DMS53 treated with DMSO at 0.1 percent for 48 hours (cell line): ENCODE results near the gene ACKR1.

Experiments
- DNase-seq: peaks from one replicate; lab custom pipeline; 2025; ENCODE audit not compliant: unreplicated experiment; lab: John Stamatoyannopoulos, UW

Gene ACKR1

DNA sequence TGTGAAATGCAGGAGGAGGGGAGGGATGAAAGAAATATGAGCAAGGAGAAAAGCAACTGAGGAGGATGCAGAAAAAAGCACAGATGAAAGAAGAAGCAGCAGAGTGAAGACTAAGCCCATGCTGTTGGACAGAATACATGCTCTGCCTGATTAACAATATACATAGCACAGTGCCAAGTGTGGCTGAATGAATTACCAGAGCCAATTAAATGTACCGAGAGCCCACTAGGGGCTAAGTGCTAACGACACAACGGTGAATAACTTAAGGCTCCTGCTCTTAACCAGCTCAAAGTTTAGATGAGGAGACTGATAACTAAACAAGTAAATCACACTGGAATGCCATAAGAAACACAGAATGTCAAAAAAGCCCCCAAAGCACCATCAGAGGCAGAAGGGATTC lies 17.6 kb upstream of the ACKR1 start:
- DNase-seq = no peak

DNA sequence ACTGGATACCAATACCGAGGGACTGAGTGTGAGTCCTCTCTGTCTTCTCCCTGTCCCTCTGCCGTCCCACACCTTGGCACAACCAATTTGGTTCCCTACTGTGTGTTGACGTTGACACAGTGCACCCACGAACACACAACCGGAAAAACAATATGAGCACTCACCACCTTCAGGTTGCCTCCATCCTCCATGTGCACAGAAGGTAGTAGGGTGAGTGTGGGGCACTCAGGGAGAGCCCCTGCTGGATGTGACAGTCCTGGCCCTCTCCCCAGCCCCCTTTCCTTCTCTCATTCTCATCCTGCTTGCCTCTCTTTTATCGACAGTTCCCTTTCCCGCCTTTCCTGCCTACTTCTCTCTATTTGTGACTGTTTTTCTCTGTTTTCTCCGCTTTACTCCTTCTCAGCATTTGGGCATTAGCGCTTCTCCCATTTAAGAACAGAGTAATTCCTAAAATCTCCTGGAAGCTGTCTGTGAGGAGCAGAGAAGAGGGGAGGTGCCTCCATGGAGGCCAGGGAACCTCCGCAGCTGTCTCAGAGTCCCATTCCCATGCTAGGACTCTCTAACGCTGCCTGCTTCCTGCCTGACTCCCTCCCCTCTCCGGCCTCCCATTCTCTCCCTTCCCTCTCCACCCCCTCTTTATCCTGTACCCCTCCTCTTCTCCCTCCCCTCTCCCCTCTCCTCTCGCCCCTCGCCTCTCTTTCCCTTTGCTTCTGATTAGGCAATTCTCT lies 16.9 kb upstream of the ACKR1 start:
- DNase-seq = peak; percentile 4

DNA sequence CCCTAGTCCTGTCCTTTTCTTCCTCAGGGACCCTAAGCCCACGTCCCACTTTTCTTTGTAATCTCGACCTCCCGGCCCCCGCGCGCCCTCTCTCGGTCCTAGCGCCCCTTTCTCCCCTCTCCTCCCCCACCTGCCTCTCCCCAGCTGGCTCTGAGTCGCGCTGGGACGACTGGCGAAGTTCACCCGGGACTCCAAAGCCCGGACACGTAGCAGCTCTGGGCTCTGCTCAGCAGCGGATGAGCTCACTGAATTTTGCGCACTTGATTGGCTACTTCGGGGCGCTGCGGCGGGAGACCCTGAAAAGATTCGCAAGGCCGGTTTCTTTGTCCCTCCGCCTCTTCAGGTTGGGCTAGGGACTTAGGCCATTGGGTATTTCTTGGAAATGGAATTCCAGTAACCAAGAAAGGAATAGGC lies 16.3 kb upstream of the ACKR1 start:
- peak; percentile 72 for DNase-seq

DNA sequence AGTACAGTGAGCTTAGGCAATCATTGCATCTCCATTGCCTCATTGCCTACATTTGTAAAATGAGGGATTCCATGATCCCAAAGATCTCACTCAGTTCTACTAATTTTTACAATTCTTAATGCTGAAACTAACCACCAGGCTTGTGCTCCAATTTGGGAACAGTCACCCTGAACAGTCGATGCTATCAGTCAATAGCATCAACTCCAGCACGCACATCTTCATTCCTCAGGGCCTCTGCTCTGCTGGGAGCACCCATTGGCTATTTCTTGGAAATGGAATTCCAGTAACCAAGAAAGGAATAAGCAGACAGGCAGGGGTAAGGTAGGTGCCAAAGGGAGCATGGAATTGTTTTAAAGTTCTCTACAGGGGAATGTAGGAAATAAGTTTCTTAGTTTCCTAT lies 14.2 kb upstream of the ACKR1 start:
- DNase-seq = no peak

DNA sequence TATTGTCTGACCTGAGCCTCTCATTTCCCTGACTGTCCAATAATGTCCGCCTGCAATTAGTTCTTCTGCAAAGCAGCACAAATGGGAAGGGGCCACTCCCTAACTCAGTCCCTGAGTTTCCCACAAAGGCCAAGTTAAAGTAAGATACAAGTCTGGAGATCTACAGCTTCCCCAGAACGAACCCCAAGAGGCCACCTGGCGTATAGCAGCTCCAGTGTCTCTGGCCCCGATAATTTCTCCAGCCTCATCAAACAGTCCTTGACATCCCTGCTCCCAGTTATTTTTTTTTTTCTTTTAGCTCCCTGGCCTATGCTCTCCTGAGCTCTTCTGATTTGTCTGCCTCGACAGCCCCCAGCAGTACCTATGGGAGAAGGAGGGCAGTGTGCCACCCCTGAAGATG lies 8.1 kb upstream of the ACKR1 start:
- no peak for DNase-seq

DNA sequence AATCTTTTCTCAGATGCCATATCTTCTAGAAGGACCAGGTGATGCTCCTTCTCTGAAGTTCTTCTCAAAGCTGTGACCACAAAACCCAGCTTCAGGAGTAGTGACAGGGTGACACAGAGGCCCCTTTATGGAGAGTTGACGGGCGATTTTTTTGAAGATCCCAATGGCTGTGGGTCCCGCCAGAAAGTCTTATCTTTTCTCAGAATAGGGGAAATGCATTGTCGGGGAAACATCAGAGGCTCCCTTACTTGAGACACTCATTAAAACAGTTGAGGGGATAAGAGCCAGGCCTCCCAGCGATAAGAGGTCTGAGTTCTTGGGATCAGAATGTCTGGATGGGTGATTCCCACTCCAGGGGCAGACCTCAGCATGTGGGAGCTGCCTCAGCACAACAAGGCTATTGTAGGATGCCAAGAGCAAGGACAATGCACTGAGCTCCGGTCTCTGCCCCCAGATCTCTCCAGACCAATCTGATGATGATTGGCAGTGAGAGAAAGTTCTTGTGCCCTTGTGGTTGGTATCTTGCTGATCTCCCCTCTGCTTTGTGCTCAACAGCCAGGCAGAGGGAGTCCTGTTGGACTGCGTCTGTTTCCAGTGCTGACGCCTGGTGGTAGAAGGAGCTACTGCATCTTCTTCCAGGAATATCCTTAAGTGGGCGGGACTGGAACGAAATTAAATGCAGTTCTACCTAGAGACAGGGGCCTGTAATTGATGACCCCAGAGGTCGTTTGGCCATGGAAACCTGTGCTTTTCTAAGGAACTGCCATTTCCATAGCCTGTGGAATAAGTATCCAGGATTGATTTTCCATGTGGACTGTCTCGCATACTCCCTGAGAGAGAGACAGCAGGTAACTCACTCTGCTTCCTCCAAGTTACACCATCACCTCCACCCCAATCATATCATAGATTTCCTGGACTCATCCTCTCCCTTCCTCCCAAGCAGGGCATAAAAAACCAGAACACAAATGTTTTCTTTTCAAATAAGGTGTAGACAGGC lies 6.8 kb upstream of the ACKR1 start:
- DNase-seq = peak; percentile 72

DNA sequence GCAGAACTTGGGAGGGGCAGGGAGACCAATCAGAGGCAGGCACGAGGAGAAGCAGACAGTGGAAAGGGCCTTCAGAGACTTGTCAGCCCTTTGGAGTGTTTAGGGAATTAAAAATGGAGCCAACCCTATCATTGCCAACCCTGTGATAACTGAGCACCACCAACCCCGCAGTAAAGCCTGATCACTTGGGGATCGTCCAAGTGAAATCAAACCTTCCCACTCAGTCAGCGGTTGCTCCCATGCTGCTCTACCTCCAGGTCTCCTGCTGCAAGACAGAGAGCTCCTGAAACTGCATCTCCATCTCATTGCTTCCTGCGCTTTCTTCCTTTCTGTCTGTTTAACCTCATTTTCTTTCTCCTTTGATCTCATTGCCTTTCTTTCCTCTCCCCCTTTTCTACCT lies 4.8 kb upstream of the ACKR1 start:
- no peak for DNase-seq

DNA sequence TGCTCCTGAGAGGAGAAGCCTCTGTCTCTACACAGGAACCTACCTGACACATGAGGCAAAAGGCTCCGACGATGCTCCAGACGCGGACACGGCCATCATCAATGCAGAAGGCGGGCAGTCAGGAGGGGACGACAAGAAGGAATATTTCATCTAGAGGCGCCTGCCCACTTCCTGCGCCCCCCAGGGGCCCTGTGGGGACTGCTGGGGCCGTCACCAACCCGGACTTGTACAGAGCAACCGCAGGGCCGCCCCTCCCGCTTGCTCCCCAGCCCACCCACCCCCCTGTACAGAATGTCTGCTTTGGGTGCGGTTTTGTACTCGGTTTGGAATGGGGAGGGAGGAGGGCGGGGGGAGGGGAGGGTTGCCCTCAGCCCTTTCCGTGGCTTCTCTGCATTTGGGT lies 3.9 kb upstream of the ACKR1 start:
- no peak for DNase-seq

DNA sequence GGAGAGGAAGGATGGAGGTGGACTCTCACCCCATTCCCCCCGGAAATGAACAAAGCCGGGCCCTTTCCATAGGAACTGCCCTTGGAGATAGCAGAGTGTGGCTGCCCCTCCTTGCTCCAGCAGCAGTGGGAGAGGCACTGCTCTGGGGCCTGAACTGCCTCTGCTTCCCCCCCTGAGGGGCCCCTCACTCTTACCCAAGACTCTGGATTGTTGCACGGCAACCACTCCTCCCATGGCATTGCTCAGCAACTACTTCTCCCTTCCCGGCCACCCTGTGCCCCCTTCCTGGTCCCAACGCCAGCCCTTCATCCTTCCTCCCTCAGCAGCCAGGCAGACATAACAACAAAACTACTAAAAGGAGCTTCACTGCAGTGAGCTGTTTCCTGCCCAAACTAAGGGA lies 3.0 kb upstream of the ACKR1 start:
- no peak for DNase-seq

DNA sequence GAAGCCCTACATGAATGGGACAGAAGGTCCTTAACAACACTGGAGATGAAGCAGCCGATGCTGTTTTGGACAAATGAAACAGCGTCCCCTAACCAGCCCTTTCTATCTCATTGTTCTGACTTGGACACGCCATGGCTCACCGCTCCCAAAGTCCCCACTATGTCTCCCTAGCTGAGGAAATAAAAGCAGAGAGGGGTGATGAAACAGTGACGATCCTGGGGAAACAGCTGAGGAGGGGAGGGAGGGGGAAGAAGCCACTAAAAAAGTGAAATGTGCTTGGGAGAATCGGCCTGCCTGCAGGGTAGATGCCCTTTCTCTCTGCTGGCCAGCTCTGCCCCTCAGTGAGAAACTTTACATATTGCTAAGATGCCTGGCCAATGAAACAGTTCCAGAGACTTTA lies 1.1 kb upstream of the ACKR1 start:
- no peak for DNase-seq

DNA sequence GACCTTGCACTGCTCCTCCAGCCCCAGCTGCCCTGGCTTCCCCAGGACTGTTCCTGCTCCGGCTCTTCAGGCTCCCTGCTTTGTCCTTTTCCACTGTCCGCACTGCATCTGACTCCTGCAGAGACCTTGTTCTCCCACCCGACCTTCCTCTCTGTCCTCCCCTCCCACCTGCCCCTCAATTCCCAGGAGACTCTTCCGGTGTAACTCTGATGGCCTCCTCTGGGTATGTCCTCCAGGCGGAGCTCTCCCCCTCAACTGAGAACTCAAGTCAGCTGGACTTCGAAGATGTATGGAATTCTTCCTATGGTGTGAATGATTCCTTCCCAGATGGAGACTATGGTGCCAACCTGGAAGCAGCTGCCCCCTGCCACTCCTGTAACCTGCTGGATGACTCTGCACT lies 550 bp downstream of the ACKR1 start:
- no peak for DNase-seq

DNA sequence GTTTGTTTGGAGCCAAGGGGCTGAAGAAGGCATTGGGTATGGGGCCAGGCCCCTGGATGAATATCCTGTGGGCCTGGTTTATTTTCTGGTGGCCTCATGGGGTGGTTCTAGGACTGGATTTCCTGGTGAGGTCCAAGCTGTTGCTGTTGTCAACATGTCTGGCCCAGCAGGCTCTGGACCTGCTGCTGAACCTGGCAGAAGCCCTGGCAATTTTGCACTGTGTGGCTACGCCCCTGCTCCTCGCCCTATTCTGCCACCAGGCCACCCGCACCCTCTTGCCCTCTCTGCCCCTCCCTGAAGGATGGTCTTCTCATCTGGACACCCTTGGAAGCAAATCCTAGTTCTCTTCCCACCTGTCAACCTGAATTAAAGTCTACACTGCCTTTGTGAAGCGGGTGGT lies 1.4 kb downstream of the ACKR1 start:
- DNase-seq = no peak

DNA sequence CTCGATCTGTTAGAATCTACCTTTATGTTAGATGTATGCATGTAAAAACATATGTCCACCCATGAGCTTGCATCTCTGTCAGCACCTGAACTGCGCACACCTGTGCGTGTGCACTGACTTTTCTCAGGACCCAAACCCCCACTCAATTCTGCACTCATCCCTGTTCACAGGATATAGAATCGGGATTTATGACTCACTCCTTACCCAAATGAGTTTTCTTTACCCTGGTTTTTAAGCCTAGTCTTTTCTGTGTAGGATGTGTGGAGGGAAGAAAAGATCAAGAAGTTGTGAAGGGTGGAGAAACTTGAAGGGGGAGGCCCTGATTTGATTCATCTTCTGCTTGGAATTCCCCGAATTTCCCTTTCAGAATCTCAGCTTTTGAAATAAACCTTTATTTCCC lies 2.4 kb downstream of the ACKR1 start:
- no peak for DNase-seq

DNA sequence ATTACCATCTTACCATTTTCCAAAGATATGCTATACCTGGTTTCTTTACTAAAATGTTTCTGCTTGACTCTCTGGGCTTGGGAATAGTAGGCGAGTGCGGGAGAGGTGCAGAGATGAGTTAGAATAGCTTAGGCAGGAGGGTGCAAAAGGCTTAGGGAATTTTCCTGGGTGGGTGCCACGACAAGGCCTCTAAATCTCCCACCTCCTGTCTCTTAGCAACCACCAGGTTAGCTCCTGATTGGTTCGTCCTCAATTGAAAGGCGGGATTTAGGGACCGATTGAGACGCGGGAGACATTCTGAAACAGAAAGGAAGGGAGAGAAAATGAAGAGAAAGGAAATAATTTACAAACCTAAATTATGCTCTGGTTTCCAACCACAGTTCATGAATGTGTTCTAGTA lies 3.1 kb downstream of the ACKR1 start:
- DNase-seq = no peak

DNA sequence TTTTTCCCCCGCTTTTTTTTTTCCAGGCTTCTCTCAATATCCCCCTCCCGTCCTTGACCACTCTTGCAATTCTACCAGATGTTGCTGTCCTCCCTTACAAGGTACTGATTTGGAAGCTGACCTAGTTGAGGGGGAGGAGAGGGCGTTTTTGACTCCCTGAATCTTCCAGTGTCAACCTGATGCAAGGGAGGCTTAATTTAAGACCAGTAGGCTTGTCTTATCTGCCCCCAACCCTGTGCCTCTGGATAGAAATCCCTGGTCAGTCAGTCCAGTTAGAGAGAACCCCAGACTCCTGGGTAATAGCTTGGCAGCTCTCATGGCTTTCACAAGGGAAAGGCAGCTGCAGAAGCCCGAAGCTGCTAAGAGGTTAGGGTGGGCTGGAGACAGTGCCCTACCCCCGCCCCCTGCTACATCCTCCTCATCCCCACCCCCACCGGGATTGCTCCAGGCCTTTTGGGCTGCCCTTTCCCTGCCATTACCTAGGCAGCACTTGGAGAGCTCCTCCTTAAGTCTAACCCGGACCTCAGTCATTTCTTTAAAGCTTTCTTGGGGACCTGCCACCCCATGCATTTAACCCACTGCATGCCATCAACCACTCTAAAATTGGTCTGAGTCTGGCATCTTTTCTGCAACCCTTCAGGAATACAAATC lies 3.6 kb downstream of the ACKR1 start:
- no peak for DNase-seq

DNA sequence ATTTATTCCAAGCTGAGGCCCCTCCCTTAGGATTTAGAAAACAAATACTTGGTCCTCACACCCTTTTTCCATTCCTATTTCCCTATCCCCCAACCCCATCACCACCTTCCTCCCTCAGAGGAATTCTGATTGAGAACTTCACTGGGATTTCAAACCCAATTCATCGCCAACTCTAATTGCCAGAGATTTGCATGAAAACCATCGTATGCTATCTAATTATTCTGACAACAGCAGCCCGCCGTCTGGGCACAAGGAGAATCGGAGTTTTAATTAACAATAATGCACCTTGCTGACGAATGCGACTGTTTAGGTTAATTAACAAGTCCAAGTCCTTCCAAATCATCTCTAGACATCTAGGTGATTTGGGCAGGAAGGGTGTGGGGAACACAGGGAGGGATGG lies 4.4 kb downstream of the ACKR1 start:
- DNase-seq = no peak

DNA sequence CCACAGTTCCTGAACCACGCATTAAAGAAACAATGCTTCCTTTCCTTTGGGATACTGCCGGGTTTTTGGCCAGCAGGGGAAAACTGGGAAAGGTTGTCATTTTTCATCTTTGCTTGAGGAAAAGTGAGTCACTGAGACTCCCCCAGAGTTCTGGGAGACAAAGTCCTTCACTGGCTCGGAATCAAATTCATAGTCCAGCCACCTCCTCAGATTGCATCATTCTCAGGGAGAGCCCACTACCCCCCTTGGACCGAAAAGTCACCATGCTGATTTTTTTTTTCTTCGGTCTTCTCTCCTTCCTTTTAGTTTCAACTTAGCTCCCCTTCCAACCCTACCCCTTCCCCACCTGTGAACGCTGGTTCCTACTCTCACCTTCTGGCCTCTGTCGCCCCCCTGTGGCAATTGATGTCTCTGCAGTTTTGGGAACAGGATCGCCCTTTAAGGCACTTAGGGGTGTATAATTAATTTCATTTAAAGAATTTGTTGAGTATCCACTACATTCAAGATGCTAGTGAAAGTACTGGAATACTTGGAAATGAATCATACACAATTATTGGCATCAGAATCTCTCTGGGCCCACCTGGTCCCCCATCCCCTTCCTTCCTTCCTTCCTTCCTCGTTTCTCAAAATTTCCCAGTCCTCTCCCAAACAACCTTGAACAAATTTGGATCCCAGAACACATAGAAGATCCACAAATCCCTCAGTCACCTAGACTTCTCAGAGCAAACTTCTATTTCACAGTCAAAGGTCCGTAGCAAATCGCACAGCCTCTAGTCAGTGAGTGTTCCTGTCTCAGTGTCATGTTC lies 6.9 kb downstream of the ACKR1 start:
- peak; percentile 42 for DNase-seq

DNA sequence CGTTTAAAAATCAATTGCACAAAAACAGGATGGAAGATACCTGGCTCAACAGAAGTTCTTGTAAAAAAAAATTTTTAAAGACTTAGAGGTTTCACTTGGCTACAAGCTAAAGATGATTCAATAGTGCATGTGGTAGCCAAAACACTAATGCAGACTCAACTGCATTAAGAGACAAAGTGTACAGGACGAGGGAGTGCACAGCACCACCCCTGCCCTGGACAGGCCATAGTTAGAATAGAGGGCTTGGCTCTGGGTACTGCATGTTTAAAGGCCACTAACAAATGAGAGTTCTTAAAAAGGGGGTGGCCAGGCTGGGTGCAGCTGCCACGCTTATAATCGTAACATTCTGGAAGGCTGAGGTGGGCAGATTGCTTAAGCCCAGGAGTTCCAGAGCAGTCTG lies 7.9 kb downstream of the ACKR1 start:
- DNase-seq = no peak

DNA sequence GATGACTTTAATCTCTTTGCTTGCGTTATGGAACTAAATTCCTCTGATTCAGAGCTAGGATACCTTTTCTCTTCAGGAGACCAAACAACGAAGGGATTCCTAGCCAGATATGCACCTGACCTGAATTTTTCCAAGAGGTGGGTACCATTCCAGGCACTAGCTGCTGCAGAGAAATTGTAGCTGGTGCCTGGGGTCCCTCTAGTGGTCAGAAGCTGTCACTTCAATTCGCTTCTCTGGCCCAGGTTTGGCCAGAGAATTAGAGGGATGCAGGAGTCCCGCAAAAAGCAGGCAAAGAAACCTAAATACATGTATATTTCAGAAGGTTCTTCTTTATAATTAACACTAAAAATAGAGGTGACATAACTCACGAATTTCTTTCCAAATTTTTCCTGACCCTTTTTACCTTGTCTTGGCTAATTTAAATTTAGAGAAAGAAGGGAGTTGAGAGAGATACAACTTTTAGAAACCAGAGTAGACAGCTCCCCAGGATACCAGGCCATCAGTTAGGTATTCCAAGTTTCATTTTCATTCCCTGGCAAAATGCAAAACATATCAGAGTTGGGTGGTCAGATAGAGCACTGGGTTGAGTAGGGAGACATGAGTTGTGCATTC lies 9.6 kb downstream of the ACKR1 start:
- peak; percentile 45 for DNase-seq
